HG03097 (cell line): ENCODE measurements around the gene SFXN5.
"Not testable (repeated sequence)": the region's sequence is repeated elsewhere in the genome, so short reads cannot be mapped to it uniquely, and the experiment has no call there.

Experiments
- ATAC-seq: cut with Tn5 transposase; IDR thresholded peaks from one replicate; pipeline ENCODE4 v1.9.1; 2021; ENCODE audit not compliant: unreplicated experiment, low FRiP score

SFXN5 gene, protein sequence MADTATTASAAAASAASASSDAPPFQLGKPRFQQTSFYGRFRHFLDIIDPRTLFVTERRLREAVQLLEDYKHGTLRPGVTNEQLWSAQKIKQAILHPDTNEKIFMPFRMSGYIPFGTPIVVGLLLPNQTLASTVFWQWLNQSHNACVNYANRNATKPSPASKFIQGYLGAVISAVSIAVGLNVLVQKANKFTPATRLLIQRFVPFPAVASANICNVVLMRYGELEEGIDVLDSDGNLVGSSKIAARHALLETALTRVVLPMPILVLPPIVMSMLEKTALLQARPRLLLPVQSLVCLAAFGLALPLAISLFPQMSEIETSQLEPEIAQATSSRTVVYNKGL

DNA sequence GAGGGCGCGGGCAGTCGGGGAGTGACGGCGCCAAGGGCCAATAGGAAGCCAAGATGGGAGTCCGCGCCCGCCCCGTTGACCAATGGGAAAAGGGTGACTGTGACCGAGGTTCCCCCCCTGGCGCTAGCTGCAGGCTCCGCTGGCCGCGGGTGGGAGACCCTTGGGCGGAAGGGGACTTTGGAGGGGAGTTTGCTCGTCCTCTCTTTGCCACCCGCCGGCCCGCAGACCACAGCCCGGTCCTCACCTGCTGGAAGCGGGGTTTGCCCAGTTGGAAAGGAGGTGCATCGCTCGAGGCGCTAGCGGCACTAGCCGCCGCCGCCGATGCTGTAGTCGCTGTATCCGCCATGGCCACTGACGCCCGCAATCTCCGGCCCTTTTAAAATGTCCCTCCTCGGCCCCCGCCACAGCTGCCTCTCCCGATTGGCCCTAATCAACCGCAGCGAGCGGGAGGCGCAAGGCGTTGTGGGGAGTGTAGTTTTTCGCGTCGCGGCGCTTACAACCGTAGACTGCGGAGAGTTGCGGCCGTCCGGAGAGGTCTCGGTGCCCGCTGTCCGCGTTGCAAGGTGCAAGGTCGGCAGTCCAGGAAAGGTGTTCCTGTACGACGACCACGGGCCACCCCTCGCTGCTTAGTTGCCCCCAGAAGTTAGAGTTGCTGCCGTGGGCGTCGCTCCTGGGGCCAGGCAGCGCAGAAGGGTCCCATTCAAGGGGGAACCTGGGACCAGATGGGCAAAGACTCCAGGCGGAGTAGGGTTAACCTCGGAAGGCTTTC, at the start of gene SFXN5:
SFXN5 (minus strand) TSS at position 353 of the 769 bp plus-strand sequence; CDS start at position 346, 7 bp downstream.
- ATAC-seq: peak; percentile 86

DNA sequence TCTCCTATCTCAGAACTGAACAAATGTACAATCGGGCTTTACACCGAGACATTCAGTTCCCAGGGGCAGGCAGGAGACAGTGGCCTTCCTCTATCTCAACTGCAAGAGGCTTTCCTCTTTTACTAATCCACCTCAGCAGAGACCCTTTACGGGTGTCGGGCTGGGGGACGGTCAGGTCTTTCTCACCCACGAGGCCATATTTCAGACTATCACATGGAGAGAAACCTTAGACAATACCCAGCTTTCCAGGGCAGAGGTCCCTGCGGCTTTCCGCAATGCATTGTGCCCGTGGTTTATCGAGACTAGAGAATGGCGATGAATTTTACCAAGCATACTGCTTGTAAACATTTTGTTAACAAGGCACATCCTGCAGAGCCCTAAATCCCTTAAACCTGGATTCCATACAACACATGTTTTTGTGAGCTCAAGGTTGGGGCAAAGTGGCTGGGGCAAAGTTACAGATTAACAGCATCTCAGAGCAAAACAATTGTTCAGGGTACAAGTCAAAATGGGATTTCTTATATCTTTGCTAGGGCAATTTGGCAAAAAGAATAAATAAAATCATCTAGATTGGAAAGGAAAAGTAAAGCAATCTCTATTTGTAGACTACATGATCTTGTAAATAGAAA, 48.2 kb upstream of the SFXN5 start:
- not testable (repeated sequence) for ATAC-seq

DNA sequence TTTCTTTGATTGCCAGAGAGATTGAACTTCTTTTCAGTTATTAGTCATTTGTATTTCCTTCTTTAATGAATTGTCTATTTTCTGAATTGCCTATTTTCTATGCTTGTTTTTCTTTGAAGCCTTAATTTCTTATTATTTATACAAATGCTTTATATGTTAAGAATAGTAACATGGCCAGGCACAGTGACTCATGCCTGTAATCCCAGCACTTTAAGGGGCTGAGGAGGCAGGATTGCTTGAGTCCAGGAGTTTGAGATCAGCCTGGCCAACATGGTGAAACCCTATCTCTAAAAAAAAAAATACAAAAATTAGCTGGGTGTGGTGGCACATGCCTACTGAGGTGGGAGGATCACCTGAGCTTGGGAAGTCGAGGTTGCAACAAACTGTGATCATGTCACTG, 45.9 kb upstream of the SFXN5 start:
- no peak for ATAC-seq

DNA sequence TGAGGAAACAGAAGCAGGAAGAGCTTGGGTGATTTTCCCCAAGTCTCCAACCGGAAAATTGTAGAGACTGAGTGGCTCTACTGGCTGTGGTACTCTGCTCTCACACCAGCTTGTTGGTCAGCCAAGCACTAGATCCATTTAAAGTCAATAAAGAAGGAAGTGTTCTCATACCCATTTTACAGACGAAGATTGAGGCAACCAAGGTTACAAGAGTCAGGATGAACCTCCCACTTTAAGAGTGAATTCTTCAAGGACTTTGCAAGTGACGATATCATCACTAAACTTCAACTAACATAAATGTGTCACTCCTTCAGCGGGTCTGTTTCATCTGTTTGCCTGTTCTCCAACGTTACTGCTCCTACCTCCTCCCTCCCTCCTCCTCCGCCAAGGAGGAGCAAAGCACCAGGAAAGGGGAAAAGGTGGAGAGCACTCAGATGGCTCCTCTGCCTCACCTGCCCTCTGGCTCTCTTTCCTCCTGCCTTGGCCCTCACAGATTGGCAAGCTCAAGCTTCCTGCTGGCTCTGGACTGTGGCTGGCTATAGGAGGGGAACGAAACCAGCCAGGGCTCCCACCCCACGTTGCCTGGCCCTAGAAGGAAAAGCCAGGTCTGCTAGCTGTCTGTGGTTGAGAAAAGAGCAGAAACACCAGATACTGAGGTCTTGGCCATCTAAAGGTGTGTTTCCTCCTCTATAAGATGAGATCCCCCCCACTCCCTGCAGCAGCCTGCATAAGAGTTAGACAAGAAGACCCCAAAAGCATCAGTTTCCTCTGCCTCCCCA, 44.9 kb upstream of the SFXN5 start:
- no peak for ATAC-seq

DNA sequence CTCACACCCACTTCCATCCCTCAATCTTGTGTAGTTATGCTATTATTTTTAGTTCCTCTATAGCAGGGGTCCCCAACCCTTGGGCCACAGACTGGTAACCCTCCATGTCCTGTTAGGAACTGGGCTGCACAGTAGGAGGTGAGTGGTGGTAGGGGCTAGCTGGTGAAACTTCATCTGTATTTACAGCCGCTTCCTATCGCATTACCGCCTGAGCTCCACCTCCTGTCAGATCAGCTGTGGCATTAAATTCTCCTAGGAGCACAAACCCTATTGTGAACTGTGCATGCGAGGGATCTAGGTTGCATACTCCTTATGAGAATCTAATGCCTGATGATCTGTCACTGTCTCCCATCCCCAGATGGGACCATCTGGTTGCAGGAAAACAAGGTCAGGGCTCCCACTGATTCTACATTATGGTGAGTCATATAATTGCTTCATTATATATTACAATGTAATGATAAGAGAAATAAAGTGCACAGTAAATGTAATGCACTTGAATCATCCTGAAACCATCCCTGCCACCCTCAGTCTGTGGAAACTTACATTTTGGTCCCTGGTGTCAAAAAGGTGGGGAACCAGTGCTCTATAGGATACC, 42.9 kb upstream of the SFXN5 start:
- no peak for ATAC-seq

DNA sequence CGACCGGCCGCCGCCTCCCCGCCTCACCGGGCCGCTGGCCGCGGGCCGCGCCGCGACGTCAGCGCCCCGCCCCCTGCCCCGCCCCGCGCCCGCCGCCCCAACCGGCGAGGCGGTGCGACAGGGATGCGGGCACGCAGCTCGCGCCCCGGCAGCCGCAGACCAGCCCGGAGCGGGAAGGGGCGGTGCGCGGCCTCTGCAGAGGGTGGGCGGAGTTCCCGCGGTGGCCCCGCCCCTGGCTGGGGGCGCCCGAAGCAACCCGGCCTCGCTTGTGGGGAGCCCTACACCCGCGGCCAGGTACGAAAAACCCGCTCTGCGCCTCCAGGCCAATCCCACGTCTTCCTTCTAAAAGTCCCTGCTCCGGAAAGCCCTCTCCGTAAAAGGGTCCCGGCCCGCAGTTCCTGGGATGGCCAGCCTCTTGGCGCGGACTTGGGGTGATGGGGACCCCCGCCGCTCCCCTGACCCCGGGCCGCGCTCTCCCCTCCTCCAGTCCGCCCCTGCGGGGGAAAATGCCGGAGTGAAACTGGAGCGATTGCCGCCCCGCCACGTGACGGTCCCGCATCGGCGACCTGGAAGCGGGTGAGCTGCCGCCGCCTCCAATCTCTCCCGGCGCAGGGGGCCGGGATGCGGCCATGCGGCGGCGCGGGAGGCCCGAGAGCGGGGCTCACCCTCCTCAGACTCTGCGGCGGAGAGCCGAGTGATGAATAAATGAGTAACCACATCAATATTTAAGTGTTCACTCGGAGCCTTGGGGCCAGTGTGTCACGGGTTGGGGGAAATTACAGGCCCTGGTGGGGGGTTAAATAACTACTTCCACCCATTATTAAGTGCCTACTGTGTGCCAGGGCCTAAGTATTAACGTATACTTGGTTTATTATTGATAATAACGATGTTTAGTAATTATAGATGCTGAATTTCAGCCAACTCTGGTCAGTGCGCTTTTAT, 41.7 kb upstream of the SFXN5 start, which contains the start of gene RAB11FIP5:
RAB11FIP5 (minus strand) TSS at position 36 of the 942 bp plus-strand sequence. CDS start 171 bp downstream, outside the sequence.
- peak; percentile 53 for ATAC-seq

DNA sequence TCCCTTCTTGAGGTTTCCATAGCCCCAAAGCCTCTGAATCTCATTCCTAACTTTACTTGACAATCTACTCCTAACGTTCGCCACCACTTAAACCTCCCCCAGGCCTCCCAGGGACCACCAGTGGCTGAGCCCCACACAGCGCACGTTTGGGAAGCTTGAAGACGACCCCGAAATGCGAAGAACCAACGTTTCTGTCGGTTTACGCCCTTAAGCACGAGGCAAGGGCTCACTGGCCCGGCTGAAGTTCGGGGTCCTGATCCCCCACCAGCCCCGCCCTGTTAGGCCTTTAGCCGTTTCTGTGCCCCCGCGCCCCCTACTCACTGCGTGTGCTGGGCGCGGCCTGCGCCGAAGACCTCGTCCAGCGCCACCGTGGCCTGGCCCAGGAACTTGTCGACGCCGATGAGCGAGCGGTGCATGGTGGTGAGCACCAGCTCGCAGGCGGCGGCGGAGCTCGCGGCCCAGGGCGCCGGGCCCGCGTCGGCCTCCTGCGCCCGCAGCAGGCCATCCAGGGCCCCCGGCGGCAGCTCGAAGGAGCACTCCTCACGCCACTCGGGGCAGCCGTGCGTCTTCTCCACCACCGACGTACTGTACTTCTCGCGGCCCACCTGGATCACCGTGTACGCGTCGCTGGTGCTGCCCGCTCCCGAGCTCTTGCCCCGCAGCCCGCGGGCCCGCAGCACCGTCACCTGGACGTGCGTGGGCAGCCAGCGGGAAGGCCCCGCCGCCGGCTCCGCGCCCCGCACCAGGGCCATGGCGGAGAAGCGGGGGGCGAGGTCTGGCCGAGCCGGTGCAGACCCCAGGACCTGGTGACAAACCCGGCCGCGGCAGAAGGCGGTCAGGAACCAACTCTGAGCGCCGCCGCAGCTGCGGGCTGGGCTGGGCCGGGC, 40.8 kb upstream of the SFXN5 start:
- ATAC-seq: no peak

DNA sequence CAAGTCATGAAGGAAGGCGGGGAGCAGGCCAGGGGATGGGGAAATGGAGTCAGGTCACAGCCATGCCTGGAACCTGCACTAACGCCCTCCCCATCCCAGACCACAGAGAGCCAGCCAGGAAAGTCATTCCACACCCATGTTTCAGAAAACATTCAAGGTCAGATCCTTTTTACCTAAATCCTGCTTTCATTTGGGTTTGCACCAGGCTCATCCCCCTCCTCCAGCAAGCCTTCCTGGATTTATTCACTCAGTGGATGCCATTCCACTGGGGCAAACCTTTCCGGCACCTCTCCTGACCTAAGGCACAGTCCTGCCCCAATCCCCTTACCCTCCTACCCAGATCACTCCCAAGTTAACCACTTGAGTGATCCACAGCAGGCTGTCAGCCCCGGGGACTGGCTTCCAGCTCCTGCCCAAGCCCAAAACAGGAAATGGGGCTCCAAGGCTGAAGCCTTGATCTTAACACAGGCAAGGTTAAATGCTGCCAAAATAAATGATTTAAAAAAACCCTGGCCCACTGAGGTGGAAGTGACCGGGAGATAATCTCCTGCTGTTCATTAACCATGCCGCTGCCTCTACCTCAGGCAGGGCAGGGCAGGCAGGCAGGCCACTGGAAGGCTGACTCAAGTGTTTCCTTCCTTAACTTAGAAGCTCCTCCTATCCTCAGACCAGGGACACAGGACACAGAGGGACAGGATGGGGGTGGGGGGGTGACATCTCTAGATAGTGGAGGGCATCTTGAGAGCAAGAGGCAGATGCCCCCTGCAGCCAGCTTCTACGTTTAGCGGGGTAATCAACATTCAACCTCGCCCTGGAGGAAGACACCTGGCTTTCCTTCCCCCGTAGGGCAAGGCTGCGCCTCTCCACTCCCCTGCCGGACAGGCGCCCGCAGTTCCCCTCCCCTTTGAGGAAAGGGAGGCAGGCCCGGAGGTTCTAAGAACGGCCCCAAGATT, 39.8 kb upstream of the SFXN5 start:
- ATAC-seq: no peak

DNA sequence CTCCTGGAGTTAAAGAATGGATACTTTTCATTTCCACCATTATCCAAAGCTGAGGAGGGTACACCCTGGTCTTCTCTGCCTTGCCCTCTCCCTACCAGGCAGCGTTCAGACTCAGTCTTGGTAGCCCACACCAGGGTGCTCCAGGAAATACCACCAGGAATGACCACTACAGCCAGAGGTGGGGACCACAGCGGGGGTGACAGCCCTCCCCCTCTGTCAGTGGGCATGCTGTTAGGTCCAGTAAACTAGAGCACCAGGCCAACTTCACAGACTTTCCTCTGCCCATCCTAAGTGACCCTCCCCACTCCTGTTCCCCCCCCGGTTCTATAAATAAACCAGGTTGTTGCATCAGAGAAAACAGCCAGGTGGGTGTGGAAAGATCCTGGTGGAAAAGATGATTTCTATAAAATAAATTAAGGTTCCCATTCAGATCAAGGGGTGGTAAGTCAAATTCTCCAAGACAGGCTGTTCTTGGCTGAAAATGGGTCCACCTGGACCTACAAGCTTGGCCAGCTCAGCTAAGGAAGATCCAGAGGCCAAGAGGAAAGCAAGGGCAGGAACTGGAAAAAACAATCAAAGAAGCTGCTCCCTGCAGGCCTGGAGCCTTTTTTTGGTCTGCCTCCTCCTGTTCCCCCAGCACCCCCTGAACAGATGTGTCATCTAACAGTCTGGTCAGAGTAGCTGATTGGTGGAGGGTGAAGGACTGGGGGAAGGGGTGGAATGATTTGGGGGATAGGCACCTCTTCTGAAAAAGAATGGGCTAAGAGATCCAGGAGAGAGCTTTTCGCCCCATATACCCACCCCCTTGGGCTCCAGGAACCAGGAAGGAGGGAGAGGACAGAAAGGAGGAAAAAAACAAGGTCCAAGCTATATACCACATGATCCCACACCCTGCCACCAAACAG, 38.9 kb upstream of the SFXN5 start:
- ATAC-seq: no peak

DNA sequence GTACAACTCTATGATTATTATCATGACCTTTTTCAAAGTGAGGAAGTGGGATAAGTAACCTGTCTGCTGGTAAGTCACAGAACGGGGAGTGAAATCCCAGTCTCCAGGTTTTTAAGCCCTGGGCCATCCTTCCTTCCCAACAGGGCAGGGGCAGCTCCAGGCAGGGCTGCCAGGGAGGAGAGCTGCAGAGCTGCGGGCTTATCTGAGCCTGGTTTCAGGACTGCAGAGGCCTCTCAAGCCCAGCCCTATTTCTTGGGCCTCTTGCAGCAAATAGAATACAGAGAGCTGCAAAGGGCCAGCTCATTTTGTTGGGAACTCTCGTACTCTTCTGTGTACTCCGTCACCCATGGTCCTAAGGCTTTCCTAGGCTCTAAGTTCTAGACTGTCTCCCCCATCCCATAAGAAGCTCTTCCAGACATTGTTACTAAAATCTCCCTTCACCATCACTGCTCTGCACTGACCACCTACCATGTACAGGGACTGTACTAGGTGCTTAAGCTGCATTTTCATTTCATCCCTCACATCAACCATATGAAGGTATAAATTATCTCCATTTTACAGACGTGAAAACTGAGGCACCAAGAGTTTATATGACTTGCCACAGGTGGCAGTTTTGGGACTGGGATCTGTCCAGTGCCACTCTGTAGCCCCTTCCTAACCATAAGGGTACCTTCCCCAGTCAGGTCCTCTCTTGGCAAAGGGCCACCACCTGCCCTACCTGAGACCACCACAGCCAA, 38.1 kb upstream of the SFXN5 start:
- no peak for ATAC-seq

DNA sequence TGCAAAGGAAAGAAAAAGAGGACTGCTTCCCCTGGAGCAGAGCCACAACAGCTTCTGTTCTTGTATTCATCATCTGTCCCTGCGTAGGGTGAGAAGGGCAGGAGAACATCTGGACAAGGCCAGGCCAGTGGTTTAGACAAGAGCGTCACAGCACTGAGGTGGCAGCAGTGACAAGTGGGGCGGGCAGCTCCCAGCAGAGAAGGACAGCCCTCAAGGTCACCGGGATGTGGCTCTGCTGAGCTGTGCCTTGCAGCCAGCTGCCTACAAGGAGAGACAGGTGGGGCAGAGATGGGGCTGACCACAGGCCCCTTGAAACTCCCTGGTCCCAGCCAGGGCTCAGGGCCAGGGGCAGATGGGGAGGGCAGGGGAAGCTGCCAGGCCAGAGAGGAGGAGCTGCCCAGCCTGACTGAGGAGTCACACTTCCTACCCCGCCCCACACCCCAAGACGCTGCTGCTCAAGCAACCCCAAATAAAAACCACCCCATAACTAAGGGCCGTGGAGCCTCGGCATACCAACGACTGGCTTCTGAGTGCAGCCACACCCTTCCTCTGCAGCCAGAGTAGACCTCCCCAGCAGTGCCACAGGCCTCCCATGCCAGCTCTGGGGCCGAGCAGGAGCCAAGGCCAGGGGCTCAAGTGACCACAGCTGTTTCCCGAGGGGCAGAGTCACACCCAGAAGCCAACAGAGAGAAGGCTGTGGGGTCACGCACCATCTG, 35.9 kb upstream of the SFXN5 start:
- ATAC-seq: no peak

DNA sequence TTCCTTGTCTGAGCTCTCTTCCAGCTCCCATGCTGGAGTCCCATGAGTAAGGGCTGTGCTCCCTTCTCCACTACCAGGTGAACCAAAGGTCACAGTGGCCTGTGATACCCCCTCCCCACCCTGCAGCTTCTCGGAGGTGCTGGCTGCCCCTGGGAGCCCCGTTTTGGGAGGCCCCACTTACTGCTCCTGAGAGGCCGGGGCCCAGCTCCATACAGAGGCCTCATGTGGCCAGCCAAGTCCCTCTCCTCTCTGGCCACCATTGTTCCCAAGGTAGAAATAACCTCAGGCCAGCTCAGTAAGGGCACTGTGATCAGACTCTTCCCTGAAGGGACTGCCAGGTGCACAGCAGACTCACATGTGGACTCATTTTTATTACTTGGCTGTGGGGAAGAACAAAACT, 35.3 kb upstream of the SFXN5 start:
- no peak for ATAC-seq

DNA sequence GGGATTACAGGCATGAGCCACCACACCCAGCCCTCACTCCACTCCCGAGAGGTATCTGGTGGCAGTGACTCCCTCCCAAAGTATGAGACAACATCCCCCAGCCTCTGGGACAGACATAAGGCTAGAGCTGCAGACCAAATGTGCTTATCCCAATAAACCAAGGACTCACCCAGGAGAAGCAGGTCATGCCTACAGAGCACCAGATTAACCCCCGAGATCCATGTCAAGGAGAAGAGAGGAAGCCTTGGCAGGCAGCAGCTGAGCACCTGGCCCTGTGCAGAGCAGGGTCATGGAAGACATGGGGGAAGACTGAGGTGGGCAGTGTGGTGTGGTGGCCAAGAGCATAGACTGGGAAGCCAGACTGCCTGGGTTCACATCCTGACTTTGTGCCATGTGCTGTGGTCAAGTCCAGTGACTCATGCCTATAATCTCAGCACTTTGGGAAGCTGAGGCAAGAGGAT, 34.0 kb upstream of the SFXN5 start:
- no peak for ATAC-seq

DNA sequence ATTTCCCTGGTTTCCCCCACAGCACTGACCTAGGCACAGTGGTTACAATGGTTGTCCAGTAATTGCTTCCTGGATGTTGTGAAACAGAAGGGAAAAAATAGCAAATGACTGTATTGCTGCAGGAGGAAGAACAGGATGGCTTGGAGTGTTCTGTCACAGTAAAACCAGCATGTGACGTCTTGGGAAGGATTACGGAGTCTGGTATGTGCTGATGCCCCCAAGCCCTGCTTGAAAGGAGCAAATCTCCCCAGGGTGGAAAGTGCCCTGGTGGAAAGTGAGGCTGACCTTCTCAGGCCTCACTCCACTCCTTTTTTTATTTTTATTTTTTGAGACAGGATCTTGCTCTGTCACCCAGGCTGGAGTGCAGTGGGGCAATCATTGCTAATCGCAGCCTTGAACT, 33.4 kb upstream of the SFXN5 start:
- no peak for ATAC-seq
